Common myeloid progenitor, CD34-positive (primary cell): Measurements from ENCODE around the gene COL1A2.
A peak's percentile ranks its signal among the peaks of the same experiment; 100 is the strongest.

Experiments used
- CTCF ChIA-PET: fragments of 350-600 bp; sonication (Branson Sonifier 250); formaldehyde crosslinking; loops from one replicate; lab custom pipeline; 2021; ENCODE audit warnings: antibody characterized with exemption; lab: Charles Lee
- POLR2A ChIA-PET: fragments of 350-600 bp; sonication (Branson Sonifier 250); formaldehyde crosslinking; loops from one replicate; lab custom pipeline; 2021; ENCODE audit warnings: antibody characterized with exemption; lab: Charles Lee
- DNase-seq, 3 donors: peaks; one replicate each; pipeline versions ENCODE4 v3.0.0 to v3.0.0-alpha.2; 2013
- H3K27ac ChIP-seq, 2 experiments: 1 replicate in 1 of 2; 2 replicates in 1 of 2; pipeline ENCODE4 v1.7.0; 2013; ENCODE audit warnings: inconsistent platforms in 2 of 2, low read length in 2 of 2, mild to moderate bottlenecking in 2 of 2, low read depth in 1 of 2, moderate library complexity in 1 of 2; ENCODE audit not compliant: severe bottlenecking in 2 of 2, insufficient read depth in 1 of 2, poor library complexity in 1 of 2
- H3K27me3 ChIP-seq, 5 experiments: replicated peaks in 2 of 5; 1 replicate in 3 of 5; 2 replicates in 2 of 5; pipeline versions ENCODE4 v1.6.1 to v1.7.0; 2013; ENCODE audit warnings: low read length in 4 of 5, mild to moderate bottlenecking in 2 of 5, moderate library complexity in 2 of 5, inconsistent platforms in 1 of 5; ENCODE audit not compliant: insufficient read depth in 5 of 5, control insufficient read depth in 4 of 5
- H3K36me3 ChIP-seq, 4 experiments: 1 replicate in 2 of 4; 2 replicates in 2 of 4; pipeline versions ENCODE4 v1.6.1 to v1.7.0; 2013; ENCODE audit warnings: low read length in 3 of 4, control low read depth in 1 of 4, mild to moderate bottlenecking in 1 of 4; ENCODE audit not compliant: control insufficient read depth in 4 of 4, insufficient read depth in 4 of 4
- H3K4me1 ChIP-seq, 4 experiments: 1 replicate in 3 of 4; 2 replicates in 1 of 4; pipeline versions ENCODE4 v1.6.1 to v1.7.1; 2013; ENCODE audit warnings: low read length in 3 of 4, mild to moderate bottlenecking in 3 of 4, control low read depth in 1 of 4, inconsistent platforms in 1 of 4, moderate library complexity in 1 of 4; ENCODE audit not compliant: control insufficient read depth in 4 of 4, insufficient read depth in 4 of 4; ENCODE audit errors: control extremely low read depth in 1 of 4
- H3K4me3 ChIP-seq, 7 experiments: 1 replicate in 4 of 7; 2 replicates in 3 of 7; pipeline versions ENCODE4 v1.5.1 to v1.7.0; 2013; ENCODE audit warnings: mild to moderate bottlenecking in 7 of 7, low read length in 6 of 7, moderate library complexity in 6 of 7, inconsistent platforms in 2 of 7, low read depth in 2 of 7, control low read depth in 1 of 7; ENCODE audit not compliant: insufficient read depth in 4 of 7, control insufficient read depth in 1 of 7; ENCODE audit errors: extremely low read depth in 1 of 7
- H3K9me3 ChIP-seq, 5 experiments: 1 replicate in 4 of 5; 2 replicates in 1 of 5; pipeline versions ENCODE4 v1.6.1 to v1.7.1; 2013; ENCODE audit warnings: low read length in 4 of 5, mild to moderate bottlenecking in 2 of 5, inconsistent platforms in 1 of 5, low read depth in 1 of 5, moderate library complexity in 1 of 5; ENCODE audit not compliant: control insufficient read depth in 4 of 5, insufficient read depth in 2 of 5; ENCODE audit errors: control extremely low read depth in 1 of 5
- WGBS: methylation state at CpG from one replicate; pipeline ENCODE4 v1.1.5; 2013; ENCODE audit not compliant: insufficient coverage; 5-methylcytosine and 5-hydroxymethylcytosine counted together

Gene COL1A2

GRCh38 chr7:94449151-94449725, 54.5 kb downstream of the COL1A2 start:
- no peaks in the 10 kb centered on the region for H3K27me3 ChIP-seq
- H3K36me3 ChIP-seq, result no peaks in the 10 kb centered on the region

GRCh38 chr7:94450044-94450697, 55.5 kb downstream of the COL1A2 start:
- 95% methylated on average over 4 of the region's 4 CpGs for WGBS
- POLR2A ChIA-PET, result interaction anchor here (0.6 kb wide), 1 partner anchor 1240 kb away, joined by 3 read pairs; no protein-coding TSS in a partner anchor
- CTCF ChIA-PET, result interaction anchor here (0.8 to 2.2 kb wide), 19 partner anchors 8 to 1239 kb away, joined by 3 to 7 read pairs (median 4); partner anchors contain the start of gene COL1A2

More at GRCh38 chr7:94449151-94449725, 54.5 kb downstream of the COL1A2 start:
- WGBS, result 0% methylated on average over 1 of the region's 4 CpGs
- ChIA-PET POLR2A (interaction anchor here (0.6 kb wide), 1 partner anchor 1241 kb away, joined by 3 read pairs; no protein-coding TSS in a partner anchor), CTCF (interaction anchor here (0.7 to 2.2 kb wide), 22 partner anchors 9 to 1240 kb away, joined by 3 to 7 read pairs (median 3); partner anchors contain the start of genes COL1A2 and SGCE)
- Histone ChIP-seq H3K4me3 (no peak overlapping the region), H3K9me3 (peaks cover 0 to 5% (median 2%) of the 10 kb centered on the region in 5 experiments), H3K27ac (no peak overlapping the region), H3K4me1 (no peaks in the 10 kb centered on the region)
- peak; percentile 43 to 72 (median 71) for DNase-seq

DNA sequence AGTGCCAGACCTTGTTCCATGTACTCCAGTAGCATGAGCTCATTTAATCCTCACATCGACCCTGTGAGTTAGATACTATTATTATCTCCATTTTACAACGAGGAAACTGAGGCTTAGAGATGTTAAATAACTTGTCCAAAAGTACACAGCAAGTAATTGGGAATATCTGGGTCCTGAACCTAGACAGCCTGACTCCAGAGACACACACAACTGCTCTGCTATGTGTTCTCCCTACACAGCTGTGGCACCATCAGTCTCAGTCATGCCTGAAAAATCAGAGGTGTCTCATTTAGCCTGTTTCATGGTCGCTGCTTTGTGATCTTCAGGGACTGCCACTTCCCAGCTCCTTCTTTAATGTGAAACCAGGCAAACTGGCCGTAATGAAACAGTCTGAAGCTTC, 56.5 kb downstream of the COL1A2 start:
- no peaks in the 10 kb centered on the region for H3K27me3 ChIP-seq
- H3K36me3 ChIP-seq, result no peaks in the 10 kb centered on the region
- WGBS, result 90% methylated on average over 3 of the region's 4 CpGs
- ChIA-PET CTCF (interaction anchor here (0.9 to 1.8 kb wide), 8 partner anchors 9 to 797 kb away, joined by 3 to 5 read pairs (median 4); no protein-coding TSS in a partner anchor), POLR2A (no interaction called here)
- peaks cover 0 to 5% (median 2%) of the 10 kb centered on the region in 5 experiments for H3K9me3 ChIP-seq
- no peak overlapping the region for H3K4me3 ChIP-seq
- H3K4me1 ChIP-seq, result no peaks in the 10 kb centered on the region
- no peak for DNase-seq
- H3K27ac ChIP-seq, result no peak overlapping the region

More at GRCh38 chr7:94450044-94450697, 55.5 kb downstream of the COL1A2 start:
- Histone ChIP-seq H3K4me3 (no peak overlapping the region), H3K27ac (no peak overlapping the region), H3K9me3 (peaks cover 0 to 5% (median 2%) of the 10 kb centered on the region in 5 experiments), H3K27me3 (no peaks in the 10 kb centered on the region), H3K36me3 (no peaks in the 10 kb centered on the region), H3K4me1 (no peaks in the 10 kb centered on the region)
- DNase-seq, result no peak

DNA sequence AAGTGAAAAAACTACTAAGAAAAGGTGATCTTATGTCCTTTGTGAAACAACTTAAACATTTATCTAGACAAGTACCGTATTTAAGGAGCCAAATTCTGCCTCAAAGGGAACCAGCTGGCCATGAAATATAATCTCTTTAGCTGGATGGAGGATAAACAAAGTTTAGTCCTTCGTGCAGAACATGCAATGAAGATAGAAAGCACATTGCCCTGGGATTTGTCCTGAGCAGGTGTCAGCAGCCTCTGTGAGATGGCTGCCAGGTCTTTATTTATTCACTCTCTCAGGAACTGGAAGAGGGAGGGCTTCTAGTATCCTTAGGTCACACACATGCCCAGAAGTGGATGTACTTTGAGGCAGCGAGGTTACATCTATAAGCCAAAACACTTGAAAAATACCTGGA, 57.5 kb downstream of the COL1A2 start:
- ChIA-PET POLR2A (no interaction called here), CTCF (interaction anchor here (1.1 kb wide), 1 partner anchor 11 kb away, joined by 3 read pairs; no protein-coding TSS in a partner anchor)
- Histone ChIP-seq H3K9me3 (peaks cover 0 to 5% (median 2%) of the 10 kb centered on the region in 5 experiments), H3K27ac (no peak overlapping the region), H3K4me1 (no peaks in the 10 kb centered on the region), H3K27me3 (no peaks in the 10 kb centered on the region), H3K4me3 (no peak overlapping the region), H3K36me3 (no peaks in the 10 kb centered on the region)
- no peak for DNase-seq
- WGBS, result 100% methylated on average over 3 of the region's 3 CpGs

DNA sequence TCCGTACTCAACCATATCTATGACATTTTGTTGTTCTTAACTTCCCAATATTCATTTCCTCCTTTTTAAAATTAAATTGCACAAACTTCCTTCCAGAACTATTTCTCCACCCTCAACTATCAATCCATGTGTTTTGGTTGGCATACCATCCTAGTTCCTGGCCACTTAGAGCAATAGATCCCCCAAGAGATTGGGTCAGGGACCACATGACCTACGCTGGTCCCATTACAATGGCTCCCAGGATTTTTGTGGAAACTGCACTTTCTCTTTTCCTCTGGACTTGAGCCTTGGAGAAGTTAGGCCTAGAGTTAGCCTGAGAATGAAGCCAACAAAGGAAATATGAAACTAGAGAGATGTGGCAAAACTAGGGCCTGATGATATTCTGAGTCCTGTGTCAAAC, 59.2 kb downstream of the COL1A2 start:
- 67% methylated on average over 2 of the region's 2 CpGs for WGBS
- Histone ChIP-seq H3K27me3 (no peaks in the 10 kb centered on the region), H3K36me3 (no peaks in the 10 kb centered on the region), H3K9me3 (peaks cover 0 to 2% (median 0%) of the 10 kb centered on the region in 5 experiments), H3K4me1 (no peaks in the 10 kb centered on the region), H3K4me3 (no peak overlapping the region), H3K27ac (no peak overlapping the region)
- ChIA-PET CTCF (interaction anchor here (1.0 kb wide), 1 partner anchor 13 kb away, joined by 3 read pairs; no protein-coding TSS in a partner anchor), POLR2A (no interaction called here)
- DNase-seq, result no peak

GRCh38 chr7:94458041-94458440, 63.3 kb downstream of the COL1A2 start:
- no peak overlapping the region for H3K4me3 ChIP-seq
- peaks cover 0 to 2% (median 0%) of the 10 kb centered on the region in 5 experiments for H3K9me3 ChIP-seq
- CTCF ChIA-PET, result interaction anchor here (1.0 to 1.1 kb wide), 2 partner anchors 9 to 741 kb away, joined by 3 read pairs; no protein-coding TSS in a partner anchor
- WGBS, result no CpG with 5 or more reads among the region's 4 CpGs
- H3K27ac ChIP-seq, result no peak overlapping the region
- no peaks in the 10 kb centered on the region for H3K36me3 ChIP-seq
- no peak for DNase-seq
- no peaks in the 10 kb centered on the region for H3K4me1 ChIP-seq
- POLR2A ChIA-PET, result no interaction called here
- H3K27me3 ChIP-seq, result no peaks in the 10 kb centered on the region
